H1 (cell line): ENCODE results near the gene C13orf42. TPM values are rescaled to one million over a fixed set of nuclear protein-coding genes. Genes with fewer than 3 reads are reported as not detected.

Experiments used
- KDM4A ChIP-seq: IDR thresholded peaks from one replicate; pipeline ENCODE4 v1.7.1; 2012; ENCODE audit warnings: low read depth, mild to moderate bottlenecking, moderate library complexity, low read length, inconsistent platforms; ENCODE audit not compliant: severe bottlenecking
- RAD21 ChIP-seq, 2 experiments: IDR thresholded peaks in 1 of 2; conservative IDR thresholded peaks in 1 of 2; 2 replicates each; pipeline ENCODE4 v1.6.1; 2011; ENCODE audit warnings: low read depth in 2 of 2, low read length in 2 of 2, improper control_type of control experiment in 1 of 2, inconsistent platforms in 1 of 2, mild to moderate bottlenecking in 1 of 2, moderate library complexity in 1 of 2
- TEAD4 ChIP-seq: IDR thresholded peaks from 2 replicates; pipeline ENCODE4 v1.6.1; 2012; ENCODE audit warnings: low read depth, low read length, inconsistent platforms, mixed read lengths
- polyA plus RNA-seq, 7 experiments: library from polyadenylated mRNA; depleted of rRNA in 3 of 7; stranded (reverse) in 5 of 7; unstranded in 2 of 7; fragments of >200 nt in 5 of 7; fragments of 200-250 nt in 2 of 7; gene quantifications; 1 replicate in 5 of 7; 2 replicates in 1 of 7; 4 replicates in 1 of 7; pipeline versions ENCODE4 v1.2.1 to v1.2.3, GENCODE V29; 2011 to 2013; ENCODE audit warnings: missing spikeins in 2 of 7, mixed read lengths in 2 of 7
- total RNA-seq: library from RNA; stranded (reverse); fragmentation: NEBNext Ultra II Directional; extraction: Animal tissue kit (Norgen Biotek cat#: 25700); gene quantifications from 2 replicates; pipeline ENCODE4 v1.2.1, GENCODE V29; 2021

The C13orf42 gene
- total and polyA plus RNA-seq, 2 of the 8 experiments (the other 6 are each of a cell fraction or from before 2014, with no cell fraction given), result 9.9 to 10.1 TPM

GRCh38 chr13:51148952-51149573 lies 38.0 kb upstream of the C13orf42 start (continued):
- peak; percentile 87 to 90 for TF ChIP-seq RAD21 (IDR thresholded peaks at IDR 0.05 in 1 of 2, conservative IDR thresholded peaks at IDR 0.05 in 1 of 2; ENCODE audit: low read depth in 2 of 2, low read length in 2 of 2)
- TF ChIP-seq TEAD4, result peak; percentile 77
- no peak for TF ChIP-seq KDM4A
